HFFc6 (cell line): ENCODE data around the gene HOOK2. TPM values are rescaled to one million over a fixed set of nuclear protein-coding genes. Genes with fewer than 3 reads are reported as not detected.

Experiments
- DNase-seq: peaks from one replicate; pipeline ENCODE4 v3.0.0-alpha.2; 2018
- H3K27ac Mint-ChIP-seq: 2 replicates; pipeline ENCODE4 v1.8.0; 2020; ENCODE audit warnings: mild to moderate bottlenecking, mixed read lengths
- H3K27me3 Mint-ChIP-seq: 2 replicates; pipeline ENCODE4 v1.8.0; 2021; ENCODE audit warnings: mild to moderate bottlenecking, moderate library complexity, mixed read lengths; ENCODE audit not compliant: insufficient read depth
- H3K36me3 Mint-ChIP-seq: 2 replicates; pipeline ENCODE4 v1.8.0; 2021; ENCODE audit warnings: low read depth, mixed read lengths
- H3K4me1 Mint-ChIP-seq: 2 replicates; pipeline ENCODE4 v1.8.0; 2020; ENCODE audit warnings: low read depth, mixed read lengths
- H3K4me3 Mint-ChIP-seq: 2 replicates; pipeline ENCODE4 v1.8.0; 2020; ENCODE audit warnings: mild to moderate bottlenecking, moderate library complexity, mixed read lengths
- H3K9me3 Mint-ChIP-seq: 2 replicates; pipeline ENCODE4 v1.8.0; 2020; ENCODE audit warnings: mild to moderate bottlenecking, mixed read lengths
- CTCF ChIP-seq: fragments of 200-600 bp; sonication (generic); IDR thresholded peaks from 2 replicates; pipeline ENCODE4 v1.5.0; 2021; ENCODE audit warnings: antibody characterized with exemption, mild to moderate bottlenecking
- total RNA-seq, 6 experiments: library from RNA; stranded (reverse); fragmentation: NEBNext Ultra II Directional; extraction: Animal tissue kit (Norgen Biotek cat#: 25700); gene quantifications; 2 replicates in 1 of 6; 3 replicates in 5 of 6; pipeline ENCODE4 v1.2.3, GENCODE V29; 2021

The HOOK2 gene
- total RNA-seq, 6 experiments from 2014 or later = 10.5 to 13.8 (median 11.5) TPM

- H3K4me3 Mint-ChIP-seq = peak within 1 kb of the TSS; percentile 98
- H3K9me3 Mint-ChIP-seq = no peaks in the 10 kb centered on the region
- H3K27me3 Mint-ChIP-seq = no peaks in the 10 kb centered on the region
- peak within 1 kb of the TSS; percentile 80 for H3K27ac Mint-ChIP-seq
- peaks cover 19% of the 10 kb centered on the region for H3K4me1 Mint-ChIP-seq
- peak; percentile 85 for DNase-seq
- peaks cover 5% of the 10 kb centered on the region; the same call in 1 of the 2 replicates for H3K36me3 Mint-ChIP-seq
- no peak for TF ChIP-seq CTCF
These were observed 31.1 kb upstream of the HOOK2 start, which contains the start of gene RNASEH2A for GRCh38 chr19:12806242-12807081. Gene RNASEH2A (plus strand): TSS chr19:12806584. CDS start chr19:12806674, 90 bp downstream.

GRCh38 chr19:12804051-12804450, 28.7 kb upstream of the HOOK2 start:
- Mint-ChIP-seq H3K27me3 (no peaks in the 10 kb centered on the region), H3K4me3 (no peak overlapping the region), H3K36me3 (peaks cover 5% of the 10 kb centered on the region; the same call in 1 of the 2 replicates), H3K9me3 (no peaks in the 10 kb centered on the region), H3K27ac (no peak overlapping the region), H3K4me1 (peaks cover 28% of the 10 kb centered on the region)
- no peak for TF ChIP-seq CTCF
- DNase-seq = no peak

GRCh38 chr19:12802267-12803106, 27.1 kb upstream of the HOOK2 start:
- H3K4me1 Mint-ChIP-seq = peaks cover 28% of the 10 kb centered on the region
- H3K9me3 Mint-ChIP-seq = no peaks in the 10 kb centered on the region
- no peak overlapping the region for H3K27ac Mint-ChIP-seq
- peak overlapping the region; percentile 90 for H3K4me3 Mint-ChIP-seq
- no peak for DNase-seq
- TF ChIP-seq CTCF = 0 out of 2 replicates have a peak, but pooled peaks have one; percentile 9
- H3K27me3 Mint-ChIP-seq = no peaks in the 10 kb centered on the region; the same call in 1 of the 2 replicates
- no peaks in the 10 kb centered on the region for H3K36me3 Mint-ChIP-seq

GRCh38 chr19:12801466-12802266, 26.3 kb upstream of the HOOK2 start, which contains the start of the genes PRDX2 and THSD8:
Gene PRDX2 (minus strand): TSS chr19:12801800. CDS start chr19:12801261, 539 bp downstream.
Gene THSD8 (plus strand): TSS chr19:12802069. CDS start chr19:12802072, 3 bp downstream.
- Mint-ChIP-seq H3K36me3 (no peaks in the 10 kb centered on the region), H3K4me1 (peaks cover 26% of the 10 kb centered on the region), H3K27ac (peak within 1 kb of the TSS; percentile 38; the same call in 1 of the 2 replicates), H3K4me3 (peak within 1 kb of the TSS; percentile 90), H3K27me3 (no peaks in the 10 kb centered on the region; the same call in 1 of the 2 replicates), H3K9me3 (no peaks in the 10 kb centered on the region)
- peak; percentile 32 for TF ChIP-seq CTCF
- DNase-seq = no peak
